ENCODE results near the gene PLPP4. TPM values are rescaled to one million over a fixed set of nuclear protein-coding genes. Genes with fewer than 3 reads are reported as not detected.

The PLPP4 gene
- total and polyA plus RNA-seq, 10 of the 15 experiments (the other 5 are each of a cell fraction or from before 2014, with no cell fraction given) = 0.08 to 3.1 (median 0.26) TPM; not detected in 3

DNA sequence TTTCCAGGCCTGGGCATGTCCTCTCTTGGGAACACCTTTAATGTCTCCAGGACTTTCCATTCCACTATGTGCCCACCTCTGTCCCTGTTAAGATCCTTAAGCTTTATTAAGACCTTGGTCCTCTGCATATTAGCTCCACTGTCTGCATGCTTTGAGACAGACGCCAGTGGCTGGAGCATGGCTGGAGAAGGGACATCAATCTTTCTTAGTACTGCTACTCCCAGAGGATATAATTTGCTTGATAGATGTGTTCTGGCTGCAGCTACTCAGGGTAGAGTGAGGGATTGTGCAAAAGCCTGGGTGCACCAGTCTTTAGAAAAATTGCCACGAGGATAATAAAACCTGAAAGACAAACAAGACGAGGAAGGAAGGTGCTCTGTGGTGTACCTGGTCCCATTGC, 42.9 kb downstream of the PLPP4 start:
- RAD21 ChIA-PET (ENCODE audit: unreplicated experiment) = no interaction called here
- TF ChIP-seq HDAC2 (IDR thresholded peaks at IDR 0.05) (no peak), KAT2A (conservative IDR thresholded peaks at IDR 0.05; ENCODE audit: control insufficient read depth, low read depth, low read length) (no peak), CBX5 (IDR thresholded peaks at IDR 0.05; ENCODE audit: low read depth) (no peak), POLR2A (IDR thresholded peaks at IDR 0.05; ENCODE audit: low read depth, low read length) (no peak), SIN3A (IDR thresholded peaks at IDR 0.05; ENCODE audit: low read depth, low read length) (no peak), CHD2 (IDR thresholded peaks at IDR 0.05; ENCODE audit: borderline replicate concordance, low read depth, low read length) (no peak), PAX5 (IDR thresholded peaks at IDR 0.05; ENCODE audit: borderline replicate concordance, low read depth, low read length) (no peak), GATAD2B (conservative IDR thresholded peaks at IDR 0.05; ENCODE audit: low read depth) (no peak), ESRRA (IDR thresholded peaks at IDR 0.05; ENCODE audit: low read length) (no peak), SMC3 (IDR thresholded peaks at IDR 0.05; ENCODE audit: borderline replicate concordance, low read length) (no peak)
- TF ChIP-seq, protein P1, sequence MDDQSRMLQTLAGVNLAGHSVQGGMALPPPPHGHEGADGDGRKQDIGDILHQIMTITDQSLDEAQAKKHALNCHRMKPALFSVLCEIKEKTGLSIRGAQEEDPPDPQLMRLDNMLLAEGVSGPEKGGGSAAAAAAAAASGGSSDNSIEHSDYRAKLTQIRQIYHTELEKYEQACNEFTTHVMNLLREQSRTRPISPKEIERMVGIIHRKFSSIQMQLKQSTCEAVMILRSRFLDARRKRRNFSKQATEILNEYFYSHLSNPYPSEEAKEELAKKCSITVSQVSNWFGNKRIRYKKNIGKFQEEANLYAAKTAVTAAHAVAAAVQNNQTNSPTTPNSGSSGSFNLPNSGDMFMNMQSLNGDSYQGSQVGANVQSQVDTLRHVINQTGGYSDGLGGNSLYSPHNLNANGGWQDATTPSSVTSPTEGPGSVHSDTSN (IDR thresholded peaks at IDR 0.05; ENCODE audit: insufficient replicate concordance, low read depth, low read length) = no peak
- no peak overlapping the region for H3K27ac ChIP-seq (ENCODE audit: control insufficient read depth, insufficient read depth)
- no peak overlapping the region for H2AFZ ChIP-seq (ENCODE audit: control insufficient read depth, low read depth, low read length)
- intact Hi-C loops (cut with micrococcal nuclease; ENCODE audit: unreplicated experiment) (no loop called here), in situ Hi-C loops (cut with MboI) (no loop called here)
- peaks cover 5% of the 10 kb centered on the region; the same call in 1 of the 2 replicates for H3K4me1 ChIP-seq (ENCODE audit: control insufficient read depth, insufficient read depth, low read length)
- no peaks in the 10 kb centered on the region for H3K36me3 ChIP-seq (ENCODE audit: control insufficient read depth in 2 of 2, insufficient read depth in 2 of 2, low read length in 1 of 2)
- WGBS (ENCODE audit: insufficient coverage, insufficient replicate concordance, low lambda C conversion rate, missing lambda C conversion rate) = 0% methylated on average over 3 of the region's 3 CpGs
- no peak for ATAC-seq
- no peaks in the 10 kb centered on the region; the same call in 2 of the 3 replicates for H3K9me3 ChIP-seq (replicated peaks; ENCODE audit: control insufficient read depth, insufficient read depth, low read length)
- H3K27me3 ChIP-seq (replicated peaks in 1 of 2; ENCODE audit: control insufficient read depth in 2 of 2, insufficient read depth in 2 of 2, low read length in 1 of 2) = no peaks in the 10 kb centered on the region
- no peak for FAIRE-seq
- no peak for DNase-seq (ENCODE audit: low read depth, low spot score)
- H4K20me1 ChIP-seq (ENCODE audit: control insufficient read depth, insufficient read depth) = no peaks in the 10 kb centered on the region
- H3K79me2 ChIP-seq (ENCODE audit: control insufficient read depth, insufficient read depth, low read length) = no peaks in the 10 kb centered on the region
- CTCF ChIA-PET = interaction anchor here (0.6 kb wide), 1 partner anchor 19 kb away, joined by 3 read pairs; no protein-coding TSS in a partner anchor
- no peak overlapping the region for H3K4me2 ChIP-seq (ENCODE audit: control insufficient read depth, insufficient read depth)
- POLR2A ChIA-PET = no interaction called here
- SMC1A ChIA-PET (ENCODE audit: uncharacterized antibody, unreplicated experiment) = no interaction called here
- BruUV-seq (replicated peaks) = no TSS peak
- H3K9ac ChIP-seq (ENCODE audit: control insufficient read depth, insufficient read depth, low read length) = no peak overlapping the region
- H3K4me3 ChIP-seq = no peak overlapping the region

Data from GM12878 (cell line).